H1 (cell line): ENCODE results near the gene ANXA6. TPM values are rescaled to one million over a fixed set of nuclear protein-coding genes. Genes with fewer than 3 reads are reported as not detected.
"Not testable (repeated sequence)": the region's sequence is repeated elsewhere in the genome, so short reads cannot be mapped to it uniquely, and the experiment has no call there.

Experiments
- CTCF ChIA-PET: fragments of 300-600 bp; sonication (Branson Sonifier 250); formaldehyde crosslinking; loops from one replicate; lab custom pipeline; 2021; ENCODE audit not compliant: partially characterized antibody; lab: Charles Lee
- POLR2A ChIA-PET: fragments of 300-600 bp; sonication (Branson Sonifier 250); formaldehyde crosslinking; loops from one replicate; lab custom pipeline; 2021; ENCODE audit warnings: inconsistent platforms; ENCODE audit not compliant: partially characterized antibody; lab: Charles Lee
- DNase-seq, 2 experiments: peaks; one replicate each; pipeline versions ENCODE4 v3.0.0 to v3.0.0-alpha.2; 2010 to 2022; ENCODE audit warnings: low spot score in 2 of 2, low read depth in 1 of 2, mixed read lengths in 1 of 2
- FAIRE-seq: peaks from 2 replicates; lab custom pipeline; 2011; peaks lifted over from hg19 to GRCh38; lab: Jason Lieb, UNC
- H2AFZ ChIP-seq: 2 replicates; pipeline ENCODE4 v1.8.1; 2012; ENCODE audit warnings: low read length, inconsistent platforms
- H2AK5ac ChIP-seq: 2 replicates; pipeline ENCODE4 v1.6.1; 2013; ENCODE audit warnings: low read depth, low read length
- H2BK120ac ChIP-seq: replicated peaks from 2 replicates; pipeline ENCODE3; 2013; ENCODE audit warnings: low read depth, low read length, inconsistent platforms
- H2BK12ac ChIP-seq: 2 replicates; pipeline ENCODE4 v1.6.1; 2013; ENCODE audit warnings: low read depth, low read length
- H2BK15ac ChIP-seq: 2 replicates; pipeline ENCODE4 v1.6.1; 2013; ENCODE audit warnings: low read length
- H2BK20ac ChIP-seq: 2 replicates; pipeline ENCODE4 v1.6.1; 2013; ENCODE audit warnings: low read length
- H2BK5ac ChIP-seq: 2 replicates; pipeline ENCODE4 v1.6.1; 2013; ENCODE audit warnings: low read depth, low read length
- H3K14ac ChIP-seq: 2 replicates; pipeline ENCODE4 v1.6.1; 2013; ENCODE audit warnings: inconsistent platforms; ENCODE audit not compliant: insufficient read length
- H3K18ac ChIP-seq: 2 replicates; pipeline ENCODE4 v1.6.1; 2013; ENCODE audit warnings: low read length; ENCODE audit errors: extremely low read depth
- H3K23ac ChIP-seq: 2 replicates; pipeline ENCODE4 v1.6.1; 2013; ENCODE audit warnings: inconsistent platforms; ENCODE audit not compliant: insufficient read length
- H3K23me2 ChIP-seq: 2 replicates; pipeline ENCODE4 v1.6.1; 2013; ENCODE audit warnings: low read depth, low read length
- H3K27ac ChIP-seq: 2 replicates; pipeline ENCODE4 v1.6.1; 2011; ENCODE audit warnings: low read depth, low read length, inconsistent platforms
- H3K27me3 ChIP-seq, 4 experiments: replicated peaks in 1 of 4; 1 replicate in 1 of 4; 2 replicates in 3 of 4; pipeline versions ENCODE4 v1.6.1 to v1.8.1; 2011 to 2013; ENCODE audit warnings: low read length in 3 of 4, mild to moderate bottlenecking in 3 of 4, inconsistent platforms in 2 of 4, mixed read lengths in 2 of 4, moderate library complexity in 1 of 4; ENCODE audit not compliant: control insufficient read depth in 3 of 4, insufficient read depth in 3 of 4; ENCODE audit errors: extremely low read depth in 1 of 4
- H3K36me3 ChIP-seq, 4 experiments: 2 replicates each; pipeline versions ENCODE4 v1.6.1 to v1.8.1; 2011 to 2013; ENCODE audit warnings: mild to moderate bottlenecking in 4 of 4, low read length in 3 of 4, moderate library complexity in 2 of 4, control low read depth in 1 of 4, inconsistent platforms in 1 of 4; ENCODE audit not compliant: insufficient read depth in 4 of 4, control insufficient read depth in 2 of 4
- H3K4ac ChIP-seq: replicated peaks from 2 replicates; pipeline ENCODE3; 2013; ENCODE audit warnings: low read length, low read depth, mixed read lengths, inconsistent platforms; ENCODE audit not compliant: insufficient read length
- H3K4me1 ChIP-seq, 4 experiments: replicated peaks in 1 of 4; 1 replicate in 1 of 4; 2 replicates in 3 of 4; pipeline versions ENCODE4 v1.6.1 to v1.8.1; 2011 to 2013; ENCODE audit warnings: low read length in 3 of 4, inconsistent platforms in 2 of 4, mixed read lengths in 1 of 4; ENCODE audit not compliant: insufficient read depth in 4 of 4, control insufficient read depth in 3 of 4
- H3K4me2 ChIP-seq, 2 experiments: 2 replicates each; pipeline versions ENCODE4 v1.6.1 to v1.8.1; 2011 to 2013; ENCODE audit warnings: low read depth in 2 of 2, low read length in 2 of 2, control low read depth in 1 of 2, inconsistent platforms in 1 of 2, mild to moderate bottlenecking in 1 of 2; ENCODE audit not compliant: insufficient read depth in 1 of 2
- H3K4me3 ChIP-seq, 4 experiments: fragments of 200-600, 300-600 bp in 1 of 4; sonication (generic), shearing (Covaris generic), sonication (Bioruptor Twin) in 1 of 4; 2 replicates each; pipeline versions ENCODE4 v1.5.1 to v1.8.1; 2011 to 2016; ENCODE audit warnings: low read length in 4 of 4, low read depth in 3 of 4, control low read depth in 2 of 4, inconsistent platforms in 2 of 4, mild to moderate bottlenecking in 2 of 4, mixed read lengths in 1 of 4, moderate library complexity in 1 of 4; ENCODE audit not compliant: insufficient read depth in 2 of 4; ENCODE audit errors: extremely low read depth in 1 of 4
- H3K56ac ChIP-seq: replicated peaks from 2 replicates; pipeline ENCODE3; 2013; ENCODE audit warnings: low read depth, mild to moderate bottlenecking, mixed read lengths, low read length, inconsistent platforms; ENCODE audit not compliant: insufficient read length
- H3K79me1 ChIP-seq: 2 replicates; pipeline ENCODE4 v1.6.1; 2013; ENCODE audit warnings: low read depth, low read length, control low read depth
- H3K79me2 ChIP-seq, 2 experiments: 2 replicates each; pipeline versions ENCODE4 v1.6.1 to v1.8.1; 2012 to 2013; ENCODE audit warnings: low read length in 2 of 2, mild to moderate bottlenecking in 2 of 2, inconsistent platforms in 1 of 2; ENCODE audit not compliant: insufficient read depth in 2 of 2, control insufficient read depth in 1 of 2
- H3K9ac ChIP-seq, 4 experiments: replicated peaks in 1 of 4; 1 replicate in 1 of 4; 2 replicates in 3 of 4; pipeline versions ENCODE4 v1.6.1 to v1.8.1; 2011 to 2013; ENCODE audit warnings: low read depth in 3 of 4, low read length in 3 of 4, control low read depth in 2 of 4, mild to moderate bottlenecking in 2 of 4, moderate library complexity in 2 of 4, inconsistent platforms in 1 of 4; ENCODE audit errors: extremely low read depth in 1 of 4
- H3K9me3 ChIP-seq, 2 experiments: 2 replicates each; pipeline versions ENCODE4 v1.6.1 to v1.8.1; 2012 to 2013; ENCODE audit warnings: mild to moderate bottlenecking in 2 of 2, moderate library complexity in 2 of 2, control low read depth in 1 of 2, inconsistent platforms in 1 of 2, low read depth in 1 of 2, low read length in 1 of 2, mixed read lengths in 1 of 2; ENCODE audit not compliant: insufficient read depth in 2 of 2
- H4K20me1 ChIP-seq, 2 experiments: replicated peaks in 1 of 2; 2 replicates each; pipeline versions ENCODE3 to v1.8.1; 2011 to 2013; ENCODE audit warnings: inconsistent platforms in 2 of 2, low read length in 2 of 2, mild to moderate bottlenecking in 1 of 2; ENCODE audit not compliant: insufficient read depth in 2 of 2, control insufficient read depth in 1 of 2
- H4K5ac ChIP-seq: 2 replicates; pipeline ENCODE4 v1.6.1; 2013; ENCODE audit warnings: low read length, low read depth, mixed read lengths, inconsistent platforms; ENCODE audit not compliant: insufficient read length
- H4K8ac ChIP-seq: 2 replicates; pipeline ENCODE4 v1.8.0; 2013; ENCODE audit warnings: mild to moderate bottlenecking, moderate library complexity, low read length, inconsistent platforms; ENCODE audit not compliant: insufficient read depth; ENCODE audit errors: extremely low read depth
- H4K91ac ChIP-seq: replicated peaks from 2 replicates; pipeline ENCODE3; 2013; ENCODE audit warnings: low read length, mixed read lengths, inconsistent platforms; ENCODE audit not compliant: insufficient read length
- GABPA ChIP-seq: IDR thresholded peaks from 2 replicates; pipeline ENCODE4 v1.6.1; 2011; ENCODE audit warnings: mild to moderate bottlenecking, low read length, moderate library complexity, borderline replicate concordance; ENCODE audit not compliant: insufficient read depth
- POLR2A ChIP-seq, 2 experiments: IDR thresholded peaks; 1 replicate in 1 of 2; 2 replicates in 1 of 2; pipeline ENCODE4 v1.6.1; 2011; ENCODE audit warnings: low read depth in 2 of 2, low read length in 2 of 2, mild to moderate bottlenecking in 2 of 2; ENCODE audit errors: control extremely low read depth in 1 of 2
- SAP30 ChIP-seq: fragments of 300-600 bp; sonication (generic); IDR thresholded peaks from 2 replicates; pipeline ENCODE4 v1.7.1; 2012; ENCODE audit warnings: low read length, moderate library complexity, mild to moderate bottlenecking, inconsistent platforms; ENCODE audit not compliant: insufficient read depth, insufficient replicate concordance
- TEAD4 ChIP-seq: IDR thresholded peaks from 2 replicates; pipeline ENCODE4 v1.6.1; 2012; ENCODE audit warnings: low read depth, low read length, inconsistent platforms, mixed read lengths
- WGBS, 2 experiments: shearing (Covaris generic) in 1 of 2; methylation state at CpG; one replicate each; pipeline versions ENCODE4 v1.1.6 to v1.1.7; 2013 to 2015; ENCODE audit warnings: low lambda C conversion rate in 2 of 2, mixed read lengths in 2 of 2, inconsistent platforms in 1 of 2, low coverage in 1 of 2, missing lambda C conversion rate in 1 of 2; ENCODE audit not compliant: insufficient replicate concordance in 2 of 2, insufficient coverage in 1 of 2, insufficient read length in 1 of 2; ENCODE audit errors: extremely low coverage in 1 of 2, missing lambda C conversion rate in 1 of 2; 5-methylcytosine and 5-hydroxymethylcytosine counted together
- polyA plus RNA-seq, 7 experiments: library from polyadenylated mRNA; depleted of rRNA in 3 of 7; stranded (reverse) in 5 of 7; unstranded in 2 of 7; fragments of >200 nt in 5 of 7; fragments of 200-250 nt in 2 of 7; gene quantifications; 1 replicate in 5 of 7; 2 replicates in 1 of 7; 4 replicates in 1 of 7; pipeline versions ENCODE4 v1.2.1 to v1.2.3, GENCODE V29; 2011 to 2013; ENCODE audit warnings: missing spikeins in 2 of 7, mixed read lengths in 2 of 7
- total RNA-seq: library from RNA; stranded (reverse); fragmentation: NEBNext Ultra II Directional; extraction: Animal tissue kit (Norgen Biotek cat#: 25700); gene quantifications from 2 replicates; pipeline ENCODE4 v1.2.1, GENCODE V29; 2021
- TF ChIP-seq, protein P1 (sequence below), 3 experiments: IDR thresholded peaks; 1 replicate in 2 of 3; 2 replicates in 1 of 3; pipeline versions ENCODE4 v1.5.1 to v1.6.1; 2011; ENCODE audit warnings: low read length in 3 of 3, mild to moderate bottlenecking in 3 of 3, inconsistent platforms in 2 of 3, low read depth in 1 of 3, moderate library complexity in 1 of 3; ENCODE audit not compliant: insufficient read depth in 1 of 3; ENCODE audit errors: control extremely low read depth in 1 of 3

ANXA6 gene
- total and polyA plus RNA-seq, 2 of the 8 experiments (the other 6 are each of a cell fraction or from before 2014, with no cell fraction given), result 61.3 to 78.6 TPM

DNA sequence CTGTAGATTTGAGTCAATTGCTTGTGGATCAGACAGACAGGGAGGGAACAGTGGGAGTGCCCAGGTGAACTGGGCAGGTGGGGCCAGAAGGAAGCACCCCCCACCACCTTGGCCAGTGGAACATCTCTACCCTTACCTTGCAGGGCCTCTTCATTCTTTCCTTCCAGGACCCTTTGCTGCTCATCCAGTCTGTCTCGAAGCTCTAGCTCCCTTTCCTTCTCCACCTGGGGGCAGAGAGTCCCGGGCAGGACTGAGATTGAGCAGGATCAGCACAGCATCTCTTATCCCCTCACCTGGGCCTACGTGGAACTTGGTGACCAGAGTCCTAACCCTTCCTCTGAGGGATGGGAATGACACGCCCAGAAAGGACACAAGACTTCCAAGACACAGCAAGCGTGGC, 41.3 kb upstream of the ANXA6 start (continued):
- TF ChIP-seq SAP30 (no peak), GABPA (no peak), POLR2A (IDR thresholded peaks at IDR 0.05; ENCODE audit: control extremely low read depth in 1 of 2, low read depth in 2 of 2, low read length in 2 of 2) (no peak), TEAD4 (no peak)
- TF ChIP-seq, protein P1, sequence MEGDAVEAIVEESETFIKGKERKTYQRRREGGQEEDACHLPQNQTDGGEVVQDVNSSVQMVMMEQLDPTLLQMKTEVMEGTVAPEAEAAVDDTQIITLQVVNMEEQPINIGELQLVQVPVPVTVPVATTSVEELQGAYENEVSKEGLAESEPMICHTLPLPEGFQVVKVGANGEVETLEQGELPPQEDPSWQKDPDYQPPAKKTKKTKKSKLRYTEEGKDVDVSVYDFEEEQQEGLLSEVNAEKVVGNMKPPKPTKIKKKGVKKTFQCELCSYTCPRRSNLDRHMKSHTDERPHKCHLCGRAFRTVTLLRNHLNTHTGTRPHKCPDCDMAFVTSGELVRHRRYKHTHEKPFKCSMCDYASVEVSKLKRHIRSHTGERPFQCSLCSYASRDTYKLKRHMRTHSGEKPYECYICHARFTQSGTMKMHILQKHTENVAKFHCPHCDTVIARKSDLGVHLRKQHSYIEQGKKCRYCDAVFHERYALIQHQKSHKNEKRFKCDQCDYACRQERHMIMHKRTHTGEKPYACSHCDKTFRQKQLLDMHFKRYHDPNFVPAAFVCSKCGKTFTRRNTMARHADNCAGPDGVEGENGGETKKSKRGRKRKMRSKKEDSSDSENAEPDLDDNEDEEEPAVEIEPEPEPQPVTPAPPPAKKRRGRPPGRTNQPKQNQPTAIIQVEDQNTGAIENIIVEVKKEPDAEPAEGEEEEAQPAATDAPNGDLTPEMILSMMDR (IDR thresholded peaks at IDR 0.05; ENCODE audit: control extremely low read depth in 1 of 3, insufficient read depth in 1 of 3, low read depth in 1 of 3, low read length in 3 of 3), result no peak

- H2BK120ac ChIP-seq, H3K18ac ChIP-seq, H2BK20ac ChIP-seq, H3K14ac ChIP-seq, H3K4me2 ChIP-seq, H3K27me3 ChIP-seq, H2AK5ac ChIP-seq, H3K9me3 ChIP-seq, H2BK5ac ChIP-seq, H2BK12ac ChIP-seq, H3K4ac ChIP-seq, H3K79me2 ChIP-seq, H3K23me2 ChIP-seq, H3K27ac ChIP-seq, H2BK15ac ChIP-seq, FAIRE-seq, POLR2A ChIA-PET, H3K4me3 ChIP-seq, H3K23ac ChIP-seq, H3K79me1 ChIP-seq, H4K8ac ChIP-seq, H2AFZ ChIP-seq, H3K36me3 ChIP-seq, H3K9ac ChIP-seq, H3K4me1 ChIP-seq, DNase-seq, H4K5ac ChIP-seq, H3K56ac ChIP-seq, H4K91ac ChIP-seq, CTCF ChIA-PET, H4K20me1 ChIP-seq: not testable (repeated sequence)
- 86% methylated on average over 9 of the region's 9 CpGs; no CpG with 5 or more reads in 1 of the 2 experiments for WGBS, 2 experiments
These were observed 39.7 kb upstream of the ANXA6 start for GRCh38 chr5:151197291-151197600.
